Mesenteric fat pad (tissue), 1 donor: Measurements from ENCODE around the gene CENPB. TPM values are rescaled to one million over a fixed set of nuclear protein-coding genes. Genes with fewer than 3 reads are reported as not detected.

ENCODE experiments used
- total RNA-seq: library from RNA; stranded (reverse); fragmentation: NEBNext Ultra II Directional; extraction: Animal tissue kit (Norgen Biotek cat#: 25700); gene quantifications from one replicate; pipeline ENCODE4 v1.2.1, GENCODE V29; 2021
- donor health status: DM: yes; HTN: yes; CAD: no.

The CENPB gene
- total RNA-seq, 1 donor from 2014 or later, result 97.3 TPM

Other genes starting within 250 kb of the CENPB start
- gene GFRA4, start 123.3 kb downstream of the CENPB start, total RNA-seq, result not detected
- gene ADAM33, start 104.7 kb downstream of the CENPB start, total RNA-seq, result 30.7 TPM
- gene SIGLEC1, start 74.1 kb downstream of the CENPB start, total RNA-seq, result 45.1 TPM
- 28.0 TPM for gene HSPA12B, start 54.1 kb downstream of the CENPB start, total RNA-seq
- 37.5 TPM for gene ADISSP, start 19.0 kb downstream of the CENPB start, total RNA-seq
- not detected for gene SPEF1, start 5.3 kb downstream of the CENPB start, total RNA-seq
- 18.0 TPM for gene CDC25B, start 9.6 kb upstream of the CENPB start, total RNA-seq
- gene AP5S1, start 33.8 kb upstream of the CENPB start, total RNA-seq, result 13.2 TPM
- gene MAVS, start 60.1 kb upstream of the CENPB start, total RNA-seq, result 43.5 TPM
- 31.1 TPM for gene PANK2, start 102.6 kb upstream of the CENPB start, total RNA-seq
- gene RNF24, start 228.8 kb upstream of the CENPB start, total RNA-seq, result 17.3 TPM